OCI-LY1 (cell line): ENCODE measurements around the gene TMEM200B.
"Not testable (repeated sequence)": the region's sequence is repeated elsewhere in the genome, so short reads cannot be mapped to it uniquely, and the experiment has no call there.

Experiments used
- H2AFZ ChIP-seq: fragments of 200-600 bp; sonication (generic), shearing (Covaris generic); 2 replicates; pipeline ENCODE4 v1.6.0; 2014; ENCODE audit warnings: antibody characterized with exemption, mild to moderate bottlenecking, low read length
- H3F3A ChIP-seq: fragments of 200-600 bp; sonication (generic), shearing (Covaris generic); 2 replicates; pipeline ENCODE4 v1.6.0; 2014; ENCODE audit warnings: mild to moderate bottlenecking, antibody characterized with exemption, low read length, moderate library complexity; ENCODE audit not compliant: insufficient read depth
- H3K27ac ChIP-seq: fragments of 200-600 bp; sonication (generic); 2 replicates; pipeline ENCODE4 v1.5.1; 2014; ENCODE audit warnings: low read length, mixed run types, mild to moderate bottlenecking, low read depth; ENCODE audit not compliant: poor library complexity, severe bottlenecking
- H3K27me3 ChIP-seq: fragments of 200-600 bp; sonication (generic); 2 replicates; pipeline ENCODE4 v1.6.0; 2014; ENCODE audit warnings: antibody characterized with exemption, mild to moderate bottlenecking, low read length, moderate library complexity; ENCODE audit not compliant: insufficient read depth
- H3K36me3 ChIP-seq: fragments of 200-600 bp; sonication (generic); 2 replicates; pipeline ENCODE4 v1.6.1; 2014; ENCODE audit warnings: mild to moderate bottlenecking, antibody characterized with exemption, low read length, moderate library complexity, mixed read lengths; ENCODE audit not compliant: insufficient read depth
- H3K4me1 ChIP-seq: fragments of 200-600 bp; sonication (generic); 2 replicates; pipeline ENCODE4 v1.5.1; 2014; ENCODE audit warnings: mild to moderate bottlenecking, low read length, moderate library complexity; ENCODE audit not compliant: insufficient read depth, severe bottlenecking
- H3K4me2 ChIP-seq: fragments of 200-600 bp; sonication (generic), shearing (Covaris generic); 2 replicates; pipeline ENCODE4 v1.6.1; 2014; ENCODE audit warnings: low read length
- H3K4me3 ChIP-seq: fragments of 200-600 bp; sonication (generic); 2 replicates; pipeline ENCODE4 v1.5.1; 2014; ENCODE audit warnings: low read length, low read depth, mild to moderate bottlenecking, mixed read lengths; ENCODE audit not compliant: poor library complexity, severe bottlenecking
- H3K79me2 ChIP-seq: fragments of 200-600 bp; shearing (Covaris generic); 2 replicates; pipeline ENCODE4 v1.6.1; 2016; ENCODE audit warnings: mixed run types, low read length, mixed read lengths; ENCODE audit not compliant: insufficient read depth
- H3K9ac ChIP-seq: fragments of 200-600 bp; sonication (generic), shearing (Covaris generic); 2 replicates; pipeline ENCODE4 v1.6.1; 2014; ENCODE audit warnings: mild to moderate bottlenecking, low read length, mixed read lengths
- H3K9me2 ChIP-seq: fragments of 200-600 bp; sonication (generic), shearing (Covaris generic); 2 replicates; pipeline ENCODE4 v1.6.1; 2014; ENCODE audit warnings: low read depth, mild to moderate bottlenecking, low read length, mixed read lengths
- H3K9me3 ChIP-seq: fragments of 200-600 bp; shearing (Covaris generic); 2 replicates; pipeline ENCODE4 v1.6.1; 2014; ENCODE audit warnings: low read length, mixed read lengths
- H4K20me1 ChIP-seq: fragments of 200-600 bp; sonication (generic), shearing (Covaris generic); 2 replicates; pipeline ENCODE4 v1.6.0; 2016; ENCODE audit warnings: mild to moderate bottlenecking, low read length; ENCODE audit not compliant: insufficient read depth
- EZH2 ChIP-seq: fragments of 200-600 bp; sonication (generic), shearing (Covaris generic); IDR thresholded peaks from 2 replicates; pipeline ENCODE4 v1.8.0; 2017; ENCODE audit warnings: borderline replicate concordance, mixed run types, mild to moderate bottlenecking, antibody characterized with exemption, low read length, moderate library complexity, mixed read lengths
- TF ChIP-seq, protein P1 (sequence below): fragments of 200-600 bp; sonication (generic), shearing (Covaris generic); IDR thresholded peaks from 2 replicates; pipeline ENCODE4 v1.5.1; 2017; ENCODE audit warnings: mild to moderate bottlenecking, antibody characterized with exemption, low read length, moderate library complexity, mixed read lengths

TMEM200B gene

GRCh38 chr1:29156543-29157268 lies 33.0 kb upstream of the TMEM200B start:
- Histone ChIP-seq H3F3A (no peaks in the 10 kb centered on the region), H3K79me2 (peaks cover 4% of the 10 kb centered on the region; the same call in 1 of the 2 replicates), H3K9me2 (no peaks in the 10 kb centered on the region), H3K27me3 (no peaks in the 10 kb centered on the region), H4K20me1 (no peaks in the 10 kb centered on the region), H3K36me3 (peaks cover 96% of the 10 kb centered on the region), H3K4me2 (no peak overlapping the region), H3K9me3 (no peaks in the 10 kb centered on the region), H3K9ac (no peak overlapping the region), H3K4me1 (no peaks in the 10 kb centered on the region), H2AFZ (no peak overlapping the region), H3K4me3 (no peak overlapping the region), H3K27ac (no peak overlapping the region)
- TF ChIP-seq EZH2 = no peak
- TF ChIP-seq, protein P1, sequence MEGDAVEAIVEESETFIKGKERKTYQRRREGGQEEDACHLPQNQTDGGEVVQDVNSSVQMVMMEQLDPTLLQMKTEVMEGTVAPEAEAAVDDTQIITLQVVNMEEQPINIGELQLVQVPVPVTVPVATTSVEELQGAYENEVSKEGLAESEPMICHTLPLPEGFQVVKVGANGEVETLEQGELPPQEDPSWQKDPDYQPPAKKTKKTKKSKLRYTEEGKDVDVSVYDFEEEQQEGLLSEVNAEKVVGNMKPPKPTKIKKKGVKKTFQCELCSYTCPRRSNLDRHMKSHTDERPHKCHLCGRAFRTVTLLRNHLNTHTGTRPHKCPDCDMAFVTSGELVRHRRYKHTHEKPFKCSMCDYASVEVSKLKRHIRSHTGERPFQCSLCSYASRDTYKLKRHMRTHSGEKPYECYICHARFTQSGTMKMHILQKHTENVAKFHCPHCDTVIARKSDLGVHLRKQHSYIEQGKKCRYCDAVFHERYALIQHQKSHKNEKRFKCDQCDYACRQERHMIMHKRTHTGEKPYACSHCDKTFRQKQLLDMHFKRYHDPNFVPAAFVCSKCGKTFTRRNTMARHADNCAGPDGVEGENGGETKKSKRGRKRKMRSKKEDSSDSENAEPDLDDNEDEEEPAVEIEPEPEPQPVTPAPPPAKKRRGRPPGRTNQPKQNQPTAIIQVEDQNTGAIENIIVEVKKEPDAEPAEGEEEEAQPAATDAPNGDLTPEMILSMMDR = no peak

DNA sequence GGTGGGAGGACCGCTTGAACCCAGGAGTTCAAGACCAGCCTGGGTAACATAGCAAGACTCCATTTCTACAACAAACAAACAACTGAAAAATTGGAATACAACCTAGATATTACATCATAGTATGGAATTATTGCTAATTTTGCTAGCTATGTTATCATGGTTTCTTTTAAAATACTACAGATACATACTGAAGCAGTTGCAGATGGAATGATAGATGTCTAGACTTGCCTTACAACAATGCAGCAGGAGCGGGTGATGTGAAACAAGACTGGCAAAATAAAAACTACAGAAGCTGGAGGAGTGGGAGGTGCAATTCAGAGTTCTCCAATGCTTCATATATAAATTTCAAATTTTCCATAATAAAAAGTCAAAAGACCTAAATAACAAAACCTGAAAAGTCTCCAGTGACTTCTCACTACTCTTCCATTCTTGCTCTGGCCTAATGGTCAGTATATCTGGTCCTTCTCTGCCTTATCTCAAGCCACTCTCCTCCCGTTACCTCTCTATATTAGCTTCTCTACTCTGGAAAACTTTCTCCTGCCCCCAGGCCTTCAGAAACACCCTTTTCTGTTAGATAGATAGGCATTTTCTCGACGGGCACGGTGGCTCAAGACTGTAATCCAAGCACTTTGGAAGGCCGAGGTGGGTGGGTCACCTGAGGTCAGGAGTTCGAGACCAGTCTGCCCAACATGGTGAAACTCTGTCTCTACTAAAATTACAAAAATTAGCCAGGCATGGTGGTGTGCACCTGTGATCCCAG lies 28.5 kb upstream of the TMEM200B start:
- Histone ChIP-seq H3K27me3 (no peaks in the 10 kb centered on the region), H3K9me3 (no peaks in the 10 kb centered on the region), H3K9me2 (no peaks in the 10 kb centered on the region), H3K36me3 (peaks cover 98% of the 10 kb centered on the region), H3K79me2 (no peaks in the 10 kb centered on the region), H3K4me3 (no peak overlapping the region), H3K9ac (no peak overlapping the region), H3F3A (no peaks in the 10 kb centered on the region), H3K27ac (no peak overlapping the region), H3K4me2 (no peak overlapping the region), H3K4me1 (no peaks in the 10 kb centered on the region), H4K20me1 (no peaks in the 10 kb centered on the region), H2AFZ (no peak overlapping the region)
- no peak for TF ChIP-seq EZH2
- TF ChIP-seq, protein P1 = no peak

- H3K9ac ChIP-seq, H3F3A ChIP-seq, H3K79me2 ChIP-seq, H4K20me1 ChIP-seq, H3K4me3 ChIP-seq, H3K4me2 ChIP-seq, H3K4me1 ChIP-seq, H3K27ac ChIP-seq, H3K27me3 ChIP-seq, H3K9me3 ChIP-seq, H2AFZ ChIP-seq, H3K9me2 ChIP-seq: not testable (repeated sequence)
- peaks cover 98% of the 10 kb centered on the region for H3K36me3 ChIP-seq
Measured at GRCh38 chr1:29150346-29150745, 26.6 kb upstream of the TMEM200B start.
